Suprapubic skin (tissue), 4 donors: Measurements from ENCODE around the gene ZAP70. TPM values are rescaled to one million over a fixed set of nuclear protein-coding genes. Genes with fewer than 3 reads are reported as not detected.

Source experiments
- DNase-seq, 2 donors: peaks; one replicate each; pipeline ENCODE4 v3.0.0-alpha.2; 2019; ENCODE audit warnings: low spot score in 2 of 2
- H3K27ac ChIP-seq: fragments of 200-600 bp; sonication (generic); one replicate; pipeline ENCODE4 v1.5.1; 2019
- H3K27me3 ChIP-seq: fragments of 200-600 bp; sonication (generic); one replicate; pipeline ENCODE4 v1.5.1; 2019
- H3K36me3 ChIP-seq: fragments of 200-600 bp; sonication (generic); one replicate; pipeline ENCODE4 v1.5.1; 2019
- H3K4me1 ChIP-seq: fragments of 200-600 bp; sonication (generic); one replicate; pipeline ENCODE4 v1.5.1; 2019
- H3K4me3 ChIP-seq: fragments of 200-600 bp; sonication (generic); one replicate; pipeline ENCODE4 v1.5.1; 2019; ENCODE audit warnings: mild to moderate bottlenecking
- H3K9me3 ChIP-seq: fragments of 200-600 bp; sonication (generic); one replicate; pipeline ENCODE4 v1.5.1; 2019
- EP300 ChIP-seq: sonication (generic); formaldehyde crosslinking; IDR thresholded peaks from one replicate; pipeline ENCODE4 v1.6.1; 2017; ENCODE audit warnings: antibody characterized with exemption
- POLR2A ChIP-seq, 2 donors: fragments of 450-650 bp; IDR thresholded peaks; one replicate each; pipeline ENCODE4 v1.6.1; 2017; ENCODE audit warnings: antibody characterized with exemption in 2 of 2, mild to moderate bottlenecking in 2 of 2, moderate library complexity in 2 of 2
- POLR2AphosphoS5 ChIP-seq, 3 donors: sonication (generic); formaldehyde crosslinking; IDR thresholded peaks; one replicate each; pipeline ENCODE4 v1.6.1; 2017; ENCODE audit warnings: antibody characterized with exemption in 3 of 3
- WGBS: methylation state at CpG from one replicate; pipeline ENCODE4 v1.1.5; 2018; 5-methylcytosine and 5-hydroxymethylcytosine counted together
- total RNA-seq, 4 donors: library from RNA; depleted of rRNA; stranded (reverse); fragments of >200 nt; gene quantifications; one replicate each; pipeline ENCODE4 v1.1.0, GENCODE V29; 2016
- TF ChIP-seq, protein P1 (sequence below), 2 donors: fragments of 200-600 bp in 1 of 2; fragments of 450-650 bp in 1 of 2; sonication (generic) in 1 of 2; IDR thresholded peaks; one replicate each; pipeline ENCODE4 v1.5.1; 2016 to 2019; ENCODE audit warnings: antibody characterized with exemption in 2 of 2, mild to moderate bottlenecking in 1 of 2, moderate library complexity in 1 of 2

The ZAP70 gene
- total RNA-seq, 4 donors from 2014 or later, result 1.1 to 5.5 (median 2.2) TPM

DNA sequence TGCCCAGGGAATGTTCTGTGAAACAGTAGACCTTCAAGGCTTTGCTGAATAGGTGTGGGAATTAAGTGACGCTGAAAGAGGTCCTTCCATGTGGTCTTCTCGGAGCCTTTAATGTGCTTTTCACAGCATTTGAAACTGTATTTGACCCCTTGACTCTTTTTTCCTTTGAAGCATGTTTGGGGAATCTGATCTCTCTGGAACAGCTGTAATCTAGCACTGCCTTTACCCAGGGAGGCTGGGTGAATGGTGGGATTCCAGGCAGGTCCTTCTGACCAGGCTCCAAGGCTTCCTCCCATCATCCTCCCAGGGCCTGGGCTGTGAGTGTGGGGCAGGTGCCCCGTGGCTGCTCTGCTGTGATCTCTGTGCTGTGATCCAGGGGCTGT lies 4.2 kb downstream of the ZAP70 start:
- no peaks in the 10 kb centered on the region for H3K9me3 ChIP-seq
- 55% methylated on average over 3 of the region's 3 CpGs for WGBS
- no peak for DNase-seq
- no peaks in the 10 kb centered on the region for H3K36me3 ChIP-seq
- no peaks in the 10 kb centered on the region for H3K27me3 ChIP-seq
- H3K4me3 ChIP-seq, result no peak overlapping the region
- H3K27ac ChIP-seq, result no peak overlapping the region
- TF ChIP-seq, protein P1, sequence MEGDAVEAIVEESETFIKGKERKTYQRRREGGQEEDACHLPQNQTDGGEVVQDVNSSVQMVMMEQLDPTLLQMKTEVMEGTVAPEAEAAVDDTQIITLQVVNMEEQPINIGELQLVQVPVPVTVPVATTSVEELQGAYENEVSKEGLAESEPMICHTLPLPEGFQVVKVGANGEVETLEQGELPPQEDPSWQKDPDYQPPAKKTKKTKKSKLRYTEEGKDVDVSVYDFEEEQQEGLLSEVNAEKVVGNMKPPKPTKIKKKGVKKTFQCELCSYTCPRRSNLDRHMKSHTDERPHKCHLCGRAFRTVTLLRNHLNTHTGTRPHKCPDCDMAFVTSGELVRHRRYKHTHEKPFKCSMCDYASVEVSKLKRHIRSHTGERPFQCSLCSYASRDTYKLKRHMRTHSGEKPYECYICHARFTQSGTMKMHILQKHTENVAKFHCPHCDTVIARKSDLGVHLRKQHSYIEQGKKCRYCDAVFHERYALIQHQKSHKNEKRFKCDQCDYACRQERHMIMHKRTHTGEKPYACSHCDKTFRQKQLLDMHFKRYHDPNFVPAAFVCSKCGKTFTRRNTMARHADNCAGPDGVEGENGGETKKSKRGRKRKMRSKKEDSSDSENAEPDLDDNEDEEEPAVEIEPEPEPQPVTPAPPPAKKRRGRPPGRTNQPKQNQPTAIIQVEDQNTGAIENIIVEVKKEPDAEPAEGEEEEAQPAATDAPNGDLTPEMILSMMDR (IDR thresholded peaks at IDR 0.05), result no peak
- no peak for TF ChIP-seq EP300
- no peak for TF ChIP-seq POLR2AphosphoS5 (IDR thresholded peaks at IDR 0.05)
- no peak for TF ChIP-seq POLR2A (IDR thresholded peaks at IDR 0.05)
- H3K4me1 ChIP-seq, result no peaks in the 10 kb centered on the region

GRCh38 chr2:97718051-97718882 lies 4.9 kb downstream of the ZAP70 start:
- Histone ChIP-seq H3K9me3 (no peaks in the 10 kb centered on the region), H3K4me1 (no peaks in the 10 kb centered on the region), H3K36me3 (no peaks in the 10 kb centered on the region), H3K27me3 (no peaks in the 10 kb centered on the region), H3K27ac (no peak overlapping the region), H3K4me3 (no peak overlapping the region)
- DNase-seq, result no peak
- no peak for TF ChIP-seq EP300
- TF ChIP-seq POLR2A (IDR thresholded peaks at IDR 0.05), result no peak
- no peak for TF ChIP-seq POLR2AphosphoS5 (IDR thresholded peaks at IDR 0.05)
- TF ChIP-seq, protein P1 (IDR thresholded peaks at IDR 0.05), result no peak
- WGBS, result 82% methylated on average over 21 of the region's 21 CpGs

DNA sequence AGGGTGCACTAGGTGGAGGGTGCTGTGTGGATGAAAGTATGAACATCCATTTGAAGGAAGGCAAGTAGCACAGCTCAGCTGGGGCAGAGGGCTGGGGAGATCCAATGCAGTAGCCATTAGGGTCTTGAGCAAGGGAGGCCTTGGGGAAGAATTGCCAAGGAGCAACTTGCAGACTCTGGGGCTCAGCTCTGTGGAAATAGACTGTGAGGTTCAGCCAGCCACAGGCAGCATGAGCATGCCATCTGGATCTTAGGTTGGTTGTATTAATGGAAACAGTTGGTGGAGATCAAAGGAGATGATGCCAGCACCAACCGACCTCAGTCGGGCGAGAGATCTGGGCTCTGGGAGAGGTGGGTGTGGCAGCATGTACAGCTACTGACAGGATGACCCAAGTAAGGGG lies 5.6 kb downstream of the ZAP70 start:
- TF ChIP-seq EP300 (no peak), POLR2AphosphoS5 (IDR thresholded peaks at IDR 0.05) (no peak), POLR2A (IDR thresholded peaks at IDR 0.05) (no peak)
- TF ChIP-seq, protein P1 (IDR thresholded peaks at IDR 0.05), result no peak
- Histone ChIP-seq H3K27me3 (peaks cover 4% of the 10 kb centered on the region), H3K4me3 (no peak overlapping the region), H3K36me3 (no peaks in the 10 kb centered on the region), H3K27ac (no peak overlapping the region), H3K9me3 (no peaks in the 10 kb centered on the region), H3K4me1 (no peaks in the 10 kb centered on the region)
- no peak for DNase-seq
- 50% methylated on average over 3 of the region's 3 CpGs for WGBS

DNA sequence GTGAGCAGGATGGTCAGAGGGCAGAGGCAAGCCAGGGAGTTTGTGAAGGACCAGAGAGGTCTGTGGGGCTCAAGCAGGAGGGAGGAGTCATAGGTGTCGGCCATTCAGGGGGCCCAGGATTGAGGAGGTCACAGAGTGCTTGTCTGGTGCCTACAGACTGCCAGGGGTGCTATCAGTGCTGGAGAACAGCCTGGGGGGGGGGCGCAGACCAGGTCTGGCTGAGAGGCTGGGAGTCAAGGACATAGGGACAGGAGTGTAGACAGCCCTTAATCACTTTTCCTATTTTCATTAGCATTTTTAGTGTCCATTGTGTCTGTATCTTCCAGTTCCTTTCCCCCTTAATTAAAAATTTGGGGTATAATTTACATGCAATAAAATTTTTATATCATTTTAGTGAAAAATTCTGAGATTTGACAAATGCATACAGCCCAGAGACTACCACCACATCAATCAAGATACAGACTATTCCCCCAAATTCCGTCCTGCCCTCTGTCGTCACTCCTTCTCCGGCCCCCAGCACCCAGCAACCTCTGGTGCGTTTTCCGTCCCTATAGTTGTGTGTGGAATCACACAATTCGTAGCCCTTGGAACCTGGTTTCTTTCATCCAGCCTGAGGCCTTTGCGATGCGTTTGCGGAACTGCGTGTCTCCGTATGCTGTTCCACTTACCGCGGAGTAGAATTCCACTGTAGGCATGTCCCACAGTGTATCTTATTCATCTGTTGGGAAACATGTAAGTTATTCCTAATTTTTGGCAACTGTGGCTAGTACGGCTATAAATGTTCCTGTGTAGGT lies 6.2 kb downstream of the ZAP70 start:
- Histone ChIP-seq H3K27ac (no peak overlapping the region), H3K9me3 (no peaks in the 10 kb centered on the region), H3K4me1 (no peaks in the 10 kb centered on the region), H3K27me3 (peaks cover 8% of the 10 kb centered on the region), H3K4me3 (no peak overlapping the region), H3K36me3 (no peaks in the 10 kb centered on the region)
- DNase-seq, result no peak
- TF ChIP-seq POLR2A (IDR thresholded peaks at IDR 0.05) (no peak), POLR2AphosphoS5 (IDR thresholded peaks at IDR 0.05) (no peak), EP300 (no peak)
- TF ChIP-seq, protein P1 (IDR thresholded peaks at IDR 0.05), result no peak
- WGBS, result 93% methylated on average over 16 of the region's 16 CpGs

GRCh38 chr2:97720746-97721145 lies 7.4 kb downstream of the ZAP70 start:
- H3K36me3 ChIP-seq, result no peaks in the 10 kb centered on the region
- H3K27me3 ChIP-seq, result peaks cover 10% of the 10 kb centered on the region
- no peaks in the 10 kb centered on the region for H3K9me3 ChIP-seq
- H3K4me3 ChIP-seq, result no peak overlapping the region
- TF ChIP-seq POLR2AphosphoS5 (IDR thresholded peaks at IDR 0.05) (no peak), EP300 (no peak), POLR2A (IDR thresholded peaks at IDR 0.05) (no peak)
- TF ChIP-seq, protein P1 (IDR thresholded peaks at IDR 0.05), result no peak
- DNase-seq, result no peak
- no peaks in the 10 kb centered on the region for H3K4me1 ChIP-seq
- WGBS, result 73% methylated on average over 2 of the region's 2 CpGs
- H3K27ac ChIP-seq, result no peak overlapping the region
